Esophagus muscularis mucosa (tissue), 4 donors: ENCODE measurements around the gene USP17L10.
"Not testable (repeated sequence)": the region's sequence is repeated elsewhere in the genome, so short reads cannot be mapped to it uniquely, and the experiment has no call there.

Experiments
- CTCF ChIP-seq, 3 experiments: fragments of 200-600 bp in 2 of 3; fragments of 450-650 bp in 1 of 3; sonication (generic) in 2 of 3; IDR thresholded peaks; one replicate each; pipeline ENCODE4 v1.5.1; 2017 to 2019; ENCODE audit warnings: antibody characterized with exemption in 3 of 3, mild to moderate bottlenecking in 2 of 3, moderate library complexity in 1 of 3
- EP300 ChIP-seq: sonication (generic); formaldehyde crosslinking; IDR thresholded peaks from one replicate; pipeline ENCODE4 v1.6.1; 2017; ENCODE audit warnings: antibody characterized with exemption
- POLR2A ChIP-seq: fragments of 450-650 bp; IDR thresholded peaks from one replicate; pipeline ENCODE4 v1.6.1; 2017; ENCODE audit warnings: antibody characterized with exemption, moderate library complexity, mild to moderate bottlenecking, low read depth
- POLR2AphosphoS5 ChIP-seq, 2 donors: sonication (generic); formaldehyde crosslinking; IDR thresholded peaks; one replicate each; pipeline ENCODE4 v1.6.1; 2017; ENCODE audit warnings: antibody characterized with exemption in 2 of 2

GRCh38 chr4:9234085-9234484 is 23.6 kb downstream of the USP17L10 start, which contains the start of gene USP17L15:
- not testable (repeated sequence) for TF ChIP-seq CTCF (IDR thresholded peaks at IDR 0.05); POLR2AphosphoS5 (IDR thresholded peaks at IDR 0.05); POLR2A; EP300
